ENCODE results near the gene DUOX1.

GRCh38 chr15:45174069-45174468, 44.3 kb downstream of the DUOX1 start:
- TF ChIP-seq ATF3 (IDR thresholded peaks at IDR 0.05) (no peak), JUND (IDR thresholded peaks at IDR 0.05) (no peak), CTCF (IDR thresholded peaks at IDR 0.05; ENCODE audit: low read depth, low read length, missing input control) (no peak), MAX (IDR thresholded peaks at IDR 0.05) (no peak), SP1 (IDR thresholded peaks at IDR 0.05) (no peak), HNF4G (IDR thresholded peaks at IDR 0.05) (no peak), GABPA (IDR thresholded peaks at IDR 0.05 in 1 of 2, conservative IDR thresholded peaks at IDR 0.05 in 1 of 2) (no peak), NR2F2 (IDR thresholded peaks at IDR 0.05) (no peak), TAF1 (conservative IDR thresholded peaks at IDR 0.05) (no peak), ZBTB33 (IDR thresholded peaks at IDR 0.05) (no peak)
